Cardiac fibroblast (primary cell): ENCODE data around the gene NUDT4.

Source experiments
- DNase-seq, 2 donors: peaks; one replicate each; pipeline versions ENCODE4 v3.0.0 to v3.0.0-alpha.2; 2010; ENCODE audit warnings: low read depth in 2 of 2
- H3K4me3 ChIP-seq, 2 donors: replicated peaks in 1 of 2; 1 replicate in 1 of 2; 2 replicates in 1 of 2; pipeline ENCODE4 v1.5.1; 2011; ENCODE audit warnings: low read depth in 2 of 2, low read length in 2 of 2, mild to moderate bottlenecking in 2 of 2, moderate library complexity in 1 of 2
- CTCF ChIP-seq: IDR thresholded peaks from one replicate; pipeline ENCODE4 v1.5.1; 2011; ENCODE audit warnings: low read depth, mild to moderate bottlenecking, low read length, inconsistent platforms

NUDT4 gene

GRCh38 chr12:93339695-93340094 lies 38.0 kb upstream of the NUDT4 start:
- no peak for DNase-seq
- no peak for TF ChIP-seq CTCF
- H3K4me3 ChIP-seq = no peak overlapping the region

GRCh38 chr12:93341409-93342049 lies 36.2 kb upstream of the NUDT4 start:
- DNase-seq = no peak
- TF ChIP-seq CTCF = no peak
- no peak overlapping the region for H3K4me3 ChIP-seq

- no peak for DNase-seq
These were observed 30.5 kb upstream of the NUDT4 start for GRCh38 chr12:93347054-93347785.

GRCh38 chr12:93348575-93349435 lies 28.9 kb upstream of the NUDT4 start:
- DNase-seq = peak in 1 of 2 donors; percentile 53
- no peak overlapping the region for H3K4me3 ChIP-seq
- TF ChIP-seq CTCF = no peak

More at GRCh38 chr12:93347054-93347785, 30.5 kb upstream of the NUDT4 start:
- H3K4me3 ChIP-seq = no peak overlapping the region
- TF ChIP-seq CTCF = no peak

GRCh38 chr12:93351726-93352125 lies 26.0 kb upstream of the NUDT4 start:
- no peak overlapping the region for H3K4me3 ChIP-seq
- no peak for DNase-seq
- TF ChIP-seq CTCF = no peak

GRCh38 chr12:93352321-93352720 lies 25.4 kb upstream of the NUDT4 start:
- no peak overlapping the region for H3K4me3 ChIP-seq
- no peak for DNase-seq
- TF ChIP-seq CTCF = no peak
